Liver (tissue), 3 donors: Measurements from ENCODE around the gene MAP3K15.
"Not testable (repeated sequence)": the region's sequence is repeated elsewhere in the genome, so short reads cannot be mapped to it uniquely, and the experiment has no call there.

Experiments used
- GABPA ChIP-seq, 2 donors: IDR thresholded peaks in 1 of 2; conservative IDR thresholded peaks in 1 of 2; 2 replicates each; pipeline ENCODE4 v1.6.1; 2016; ENCODE audit warnings: antibody characterized with exemption in 2 of 2, mild to moderate bottlenecking in 1 of 2, moderate library complexity in 1 of 2
- HNF4A ChIP-seq, 2 donors: conservative IDR thresholded peaks; 2 replicates each; pipeline ENCODE4 v1.6.1; 2016; ENCODE audit warnings: antibody characterized with exemption in 2 of 2, mild to moderate bottlenecking in 2 of 2
- HNF4G ChIP-seq: IDR thresholded peaks from 2 replicates; pipeline ENCODE4 v1.6.1; 2016; ENCODE audit warnings: antibody characterized with exemption
- JUND ChIP-seq, 2 donors: IDR thresholded peaks; 2 replicates each; pipeline ENCODE4 v1.6.1; 2016; ENCODE audit warnings: antibody characterized with exemption in 2 of 2
- RAD21 ChIP-seq, 2 donors: IDR thresholded peaks; 2 replicates each; pipeline ENCODE4 v1.6.1; 2016; ENCODE audit warnings: antibody characterized with exemption in 2 of 2, mild to moderate bottlenecking in 2 of 2
- SP1 ChIP-seq: IDR thresholded peaks from 2 replicates; pipeline ENCODE4 v1.6.1; 2018; ENCODE audit warnings: antibody characterized with exemption, mild to moderate bottlenecking
- TAF1 ChIP-seq: conservative IDR thresholded peaks from 2 replicates; pipeline ENCODE4 v1.6.1; 2016; ENCODE audit warnings: antibody characterized with exemption, mild to moderate bottlenecking
- YY1 ChIP-seq: IDR thresholded peaks from 2 replicates; pipeline ENCODE4 v1.6.1; 2016; ENCODE audit warnings: antibody characterized with exemption, mild to moderate bottlenecking
- TF ChIP-seq, protein P1 (sequence below): IDR thresholded peaks from 2 replicates; pipeline ENCODE4 v1.6.1; 2016; ENCODE audit warnings: antibody characterized with exemption
- TF ChIP-seq, protein P2 (sequence below): fragments of 150-350 bp; IDR thresholded peaks from 2 replicates; pipeline ENCODE4 v1.5.1; 2017; ENCODE audit warnings: improper control_type of control experiment, low read depth, low read length; ENCODE audit not compliant: missing input control
- TF ChIP-seq, protein P3 (sequence below): IDR thresholded peaks from 2 replicates; pipeline ENCODE4 v1.6.1; 2016; ENCODE audit warnings: antibody characterized with exemption, mild to moderate bottlenecking
- donor health status: healthy.
- donor health status: healthy.

DNA sequence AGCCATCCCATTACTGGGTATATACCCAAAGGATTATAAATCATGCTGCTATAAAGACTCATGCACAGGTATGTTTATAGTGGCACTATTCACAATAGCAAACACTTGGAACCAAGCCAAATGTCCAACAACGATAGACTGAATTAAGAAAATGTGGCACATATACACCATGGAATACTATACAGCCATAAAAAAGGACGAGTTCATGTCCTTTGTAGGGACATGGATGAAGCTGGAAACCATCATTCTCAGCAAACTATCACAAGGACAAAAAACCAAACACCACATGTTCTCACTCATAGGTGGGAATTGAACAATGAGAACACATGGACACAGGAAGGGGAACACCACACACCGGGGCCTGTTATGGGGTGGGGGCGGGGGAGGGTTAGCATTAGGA lies 92.6 kb downstream of the MAP3K15 start:
- TF ChIP-seq, protein P1, sequence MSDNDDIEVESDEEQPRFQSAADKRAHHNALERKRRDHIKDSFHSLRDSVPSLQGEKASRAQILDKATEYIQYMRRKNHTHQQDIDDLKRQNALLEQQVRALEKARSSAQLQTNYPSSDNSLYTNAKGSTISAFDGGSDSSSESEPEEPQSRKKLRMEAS: not testable (repeated sequence)
- TF ChIP-seq RAD21 (IDR thresholded peaks at IDR 0.05); HNF4G; SP1; TAF1; JUND (IDR thresholded peaks at IDR 0.05); YY1; HNF4A (conservative IDR thresholded peaks at IDR 0.05); GABPA (IDR thresholded peaks at IDR 0.05 in 1 of 2, conservative IDR thresholded peaks at IDR 0.05 in 1 of 2): not testable (repeated sequence)
- TF ChIP-seq, protein P2, sequence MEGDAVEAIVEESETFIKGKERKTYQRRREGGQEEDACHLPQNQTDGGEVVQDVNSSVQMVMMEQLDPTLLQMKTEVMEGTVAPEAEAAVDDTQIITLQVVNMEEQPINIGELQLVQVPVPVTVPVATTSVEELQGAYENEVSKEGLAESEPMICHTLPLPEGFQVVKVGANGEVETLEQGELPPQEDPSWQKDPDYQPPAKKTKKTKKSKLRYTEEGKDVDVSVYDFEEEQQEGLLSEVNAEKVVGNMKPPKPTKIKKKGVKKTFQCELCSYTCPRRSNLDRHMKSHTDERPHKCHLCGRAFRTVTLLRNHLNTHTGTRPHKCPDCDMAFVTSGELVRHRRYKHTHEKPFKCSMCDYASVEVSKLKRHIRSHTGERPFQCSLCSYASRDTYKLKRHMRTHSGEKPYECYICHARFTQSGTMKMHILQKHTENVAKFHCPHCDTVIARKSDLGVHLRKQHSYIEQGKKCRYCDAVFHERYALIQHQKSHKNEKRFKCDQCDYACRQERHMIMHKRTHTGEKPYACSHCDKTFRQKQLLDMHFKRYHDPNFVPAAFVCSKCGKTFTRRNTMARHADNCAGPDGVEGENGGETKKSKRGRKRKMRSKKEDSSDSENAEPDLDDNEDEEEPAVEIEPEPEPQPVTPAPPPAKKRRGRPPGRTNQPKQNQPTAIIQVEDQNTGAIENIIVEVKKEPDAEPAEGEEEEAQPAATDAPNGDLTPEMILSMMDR: not testable (repeated sequence)
- TF ChIP-seq, protein P3, sequence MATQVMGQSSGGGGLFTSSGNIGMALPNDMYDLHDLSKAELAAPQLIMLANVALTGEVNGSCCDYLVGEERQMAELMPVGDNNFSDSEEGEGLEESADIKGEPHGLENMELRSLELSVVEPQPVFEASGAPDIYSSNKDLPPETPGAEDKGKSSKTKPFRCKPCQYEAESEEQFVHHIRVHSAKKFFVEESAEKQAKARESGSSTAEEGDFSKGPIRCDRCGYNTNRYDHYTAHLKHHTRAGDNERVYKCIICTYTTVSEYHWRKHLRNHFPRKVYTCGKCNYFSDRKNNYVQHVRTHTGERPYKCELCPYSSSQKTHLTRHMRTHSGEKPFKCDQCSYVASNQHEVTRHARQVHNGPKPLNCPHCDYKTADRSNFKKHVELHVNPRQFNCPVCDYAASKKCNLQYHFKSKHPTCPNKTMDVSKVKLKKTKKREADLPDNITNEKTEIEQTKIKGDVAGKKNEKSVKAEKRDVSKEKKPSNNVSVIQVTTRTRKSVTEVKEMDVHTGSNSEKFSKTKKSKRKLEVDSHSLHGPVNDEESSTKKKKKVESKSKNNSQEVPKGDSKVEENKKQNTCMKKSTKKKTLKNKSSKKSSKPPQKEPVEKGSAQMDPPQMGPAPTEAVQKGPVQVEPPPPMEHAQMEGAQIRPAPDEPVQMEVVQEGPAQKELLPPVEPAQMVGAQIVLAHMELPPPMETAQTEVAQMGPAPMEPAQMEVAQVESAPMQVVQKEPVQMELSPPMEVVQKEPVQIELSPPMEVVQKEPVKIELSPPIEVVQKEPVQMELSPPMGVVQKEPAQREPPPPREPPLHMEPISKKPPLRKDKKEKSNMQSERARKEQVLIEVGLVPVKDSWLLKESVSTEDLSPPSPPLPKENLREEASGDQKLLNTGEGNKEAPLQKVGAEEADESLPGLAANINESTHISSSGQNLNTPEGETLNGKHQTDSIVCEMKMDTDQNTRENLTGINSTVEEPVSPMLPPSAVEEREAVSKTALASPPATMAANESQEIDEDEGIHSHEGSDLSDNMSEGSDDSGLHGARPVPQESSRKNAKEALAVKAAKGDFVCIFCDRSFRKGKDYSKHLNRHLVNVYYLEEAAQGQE: not testable (repeated sequence)
